Right lobe of liver (tissue), 6 donors: Measurements from ENCODE around the gene NKX6-2. TPM values are rescaled to one million over a fixed set of nuclear protein-coding genes. Genes with fewer than 3 reads are reported as not detected.

Source experiments
- ATAC-seq, 4 donors: fragments of 200-7000 bp; cut with Tn5 transposase; one replicate each; pipeline ENCODE4 v1.9.1; 2020; ENCODE audit warnings: mild to moderate bottlenecking in 4 of 4, moderate library complexity in 4 of 4
- DNase-seq, 3 donors: peaks; one replicate each; pipeline ENCODE4 v3.0.0-alpha.2; 2020
- H3K27ac ChIP-seq, 3 donors: fragments of 200-600 bp; one replicate each; pipeline ENCODE4 v1.8.0; 2022
- H3K27me3 ChIP-seq, 2 donors: fragments of 200-600 bp; one replicate each; pipeline ENCODE4 v1.8.0; 2022
- H3K36me3 ChIP-seq, 4 donors: fragments of 200-600 bp; sonication (generic) in 1 of 4; one replicate each; pipeline versions ENCODE4 v1.5.1 to v1.8.0; 2017 to 2022; ENCODE audit warnings: control low read depth in 1 of 4
- H3K4me1 ChIP-seq, 4 donors: fragments of 200-600 bp; sonication (generic) in 1 of 4; one replicate each; pipeline versions ENCODE4 v1.5.1 to v1.8.0; 2017 to 2022; ENCODE audit warnings: control low read depth in 1 of 4
- H3K4me3 ChIP-seq, 3 donors: fragments of 200-600 bp; one replicate each; pipeline ENCODE4 v1.8.0; 2022
- H3K9me3 ChIP-seq, 4 donors: fragments of 200-600 bp; sonication (generic) in 1 of 4; one replicate each; pipeline versions ENCODE4 v1.5.1 to v1.8.0; 2017 to 2022; ENCODE audit warnings: control low read depth in 1 of 4
- CTCF ChIP-seq, 4 donors: fragments of 200-600 bp in 3 of 4; fragments of 450-650 bp in 1 of 4; IDR thresholded peaks; one replicate each; pipeline versions ENCODE4 v1.5.1 to v1.8.0; 2016 to 2022; ENCODE audit warnings: antibody characterized with exemption in 4 of 4, mild to moderate bottlenecking in 2 of 4
- POLR2A ChIP-seq: fragments of 450-650 bp; IDR thresholded peaks from one replicate; pipeline ENCODE4 v1.6.1; 2017; ENCODE audit warnings: antibody characterized with exemption, mild to moderate bottlenecking
- WGBS: methylation state at CpG from one replicate; pipeline ENCODE4 v1.1.6; 2018; ENCODE audit warnings: low coverage, low lambda C conversion rate; ENCODE audit not compliant: insufficient coverage; ENCODE audit errors: missing lambda C conversion rate; 5-methylcytosine and 5-hydroxymethylcytosine counted together
- intact Hi-C, 2 donors: fragments of 100-400 bp; cut with DNase I; formaldehyde crosslinking; loops; one replicate each; pipeline versions ENCODE4 v1.11.2 to v1.14.1; 2022
- total RNA-seq, 6 experiments: library from RNA; depleted of rRNA in 2 of 6; stranded (reverse); fragments of >200 nt in 2 of 6; fragmentation: NEBNext Ultra II Directional in 3 of 6; extraction: Animal tissue kit (Norgen Biotek cat#: 25700) in 3 of 6; gene quantifications; one replicate each; pipeline versions ENCODE4 v1.1.0 to v1.2.4, GENCODE V29; 2016 to 2023
- donor health status: DM: no; HTN: yes; CAD: no.
- donor health status: DM: no; HTN: no; CAD: no.
- donor health status: DM: no; HTN: no; CAD: no.
- donor health status: DM: no; HTN: yes; CAD: no.
- donor health status: DM: no; HTN: yes; CAD: no.

The NKX6-2 gene
- total RNA-seq, 6 experiments from 2014 or later = not detected

DNA sequence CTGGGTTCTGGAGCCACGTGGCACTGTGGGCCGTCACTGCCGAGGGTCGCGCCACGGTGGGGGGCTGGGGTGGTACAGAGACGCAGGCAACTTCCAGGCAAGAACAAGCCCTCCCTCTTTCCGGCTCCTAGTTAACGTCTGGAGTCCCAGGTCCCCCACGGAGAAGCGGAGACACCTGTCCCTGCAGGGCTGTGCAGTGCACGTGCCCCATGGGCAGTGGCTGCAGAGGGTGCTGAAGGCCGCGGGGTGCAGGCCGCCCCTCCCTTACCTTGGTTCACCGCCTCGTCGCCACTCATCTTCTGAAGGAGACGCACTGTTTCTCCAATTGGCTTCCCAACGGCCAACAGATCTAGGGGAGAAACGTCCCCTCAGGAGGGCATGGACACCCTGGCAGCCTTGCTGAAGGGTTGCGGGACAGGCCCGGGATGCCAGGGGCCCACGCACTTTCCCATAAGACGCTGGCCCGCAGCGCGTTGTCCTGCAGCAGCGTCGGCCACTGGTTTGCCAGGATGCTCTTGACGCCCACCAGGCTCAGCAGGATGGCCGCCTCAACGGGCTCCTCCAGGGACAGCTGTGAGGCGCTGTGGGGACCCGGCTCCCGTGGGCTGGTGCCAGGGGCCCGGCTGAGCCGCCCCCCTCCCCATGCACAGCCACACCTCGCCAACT is 24.3 kb upstream of the NKX6-2 start:
- peak in 1 of 3 donors; percentile 49 for DNase-seq
- H3K27me3 ChIP-seq = no peaks in the 10 kb centered on the region
- WGBS = 82% methylated on average over 9 of the region's 39 CpGs

GRCh38 chr10:132809232-132810140 is 23.5 kb upstream of the NKX6-2 start:
- H3K9me3 ChIP-seq = no peaks in the 10 kb centered on the region
- no peak for TF ChIP-seq POLR2A
- TF ChIP-seq CTCF (IDR thresholded peaks at IDR 0.05) = no peak
- no peaks in the 10 kb centered on the region for H3K36me3 ChIP-seq
- H3K27ac ChIP-seq = no peak overlapping the region
- ATAC-seq = no peak
- WGBS = 71% methylated on average over 10 of the region's 38 CpGs
- no peaks in the 10 kb centered on the region for H3K4me1 ChIP-seq
- peak in 1 of 3 donors; percentile 48 for DNase-seq
- H3K4me3 ChIP-seq = no peak overlapping the region
- no peaks in the 10 kb centered on the region for H3K27me3 ChIP-seq
- intact Hi-C loops = no loop called here

More for the DNA sequence above, 24.3 kb upstream of the NKX6-2 start:
- intact Hi-C loops = no loop called here
- Histone ChIP-seq H3K4me1 (no peaks in the 10 kb centered on the region), H3K27ac (no peak overlapping the region), H3K36me3 (no peaks in the 10 kb centered on the region), H3K9me3 (no peaks in the 10 kb centered on the region), H3K4me3 (no peak overlapping the region)
- ATAC-seq = no peak
- TF ChIP-seq CTCF (IDR thresholded peaks at IDR 0.05) (no peak), POLR2A (no peak)

GRCh38 chr10:132808383-132809231 is 22.7 kb upstream of the NKX6-2 start:
- H3K4me3 ChIP-seq = no peak overlapping the region
- H3K27me3 ChIP-seq = no peaks in the 10 kb centered on the region
- H3K9me3 ChIP-seq = no peaks in the 10 kb centered on the region
- TF ChIP-seq CTCF (IDR thresholded peaks at IDR 0.05) (no peak), POLR2A (no peak)
- ATAC-seq (no peak), DNase-seq (peak in 2 of 3 donors; percentile 16 to 42)
- no peaks in the 10 kb centered on the region for H3K4me1 ChIP-seq
- intact Hi-C loops = no loop called here
- H3K27ac ChIP-seq = no peak overlapping the region
- WGBS = 39% methylated on average over 7 of the region's 42 CpGs
- H3K36me3 ChIP-seq = no peaks in the 10 kb centered on the region

- Histone ChIP-seq H3K27me3 (no peaks in the 10 kb centered on the region), H3K4me3 (no peak overlapping the region), H3K4me1 (no peaks in the 10 kb centered on the region), H3K27ac (no peak overlapping the region), H3K36me3 (no peaks in the 10 kb centered on the region), H3K9me3 (no peaks in the 10 kb centered on the region)
- WGBS = 40% methylated on average over 1 of the region's 27 CpGs
- peak in 1 of 3 donors; percentile 47 for DNase-seq
- ATAC-seq = no peak
- TF ChIP-seq POLR2A (no peak), CTCF (IDR thresholded peaks at IDR 0.05) (no peak)
- intact Hi-C loops = no loop called here
Measured at GRCh38 chr10:132807621-132808049, 21.7 kb upstream of the NKX6-2 start.
